Embryonic facial prominence (tissue), 1 donor: ENCODE data around the gene UBTD2.

ENCODE experiments used
- DNase-seq: peaks from one replicate; pipeline ENCODE4 v3.0.0-alpha.2; 2016; ENCODE audit errors: extremely low spot score

The UBTD2 gene

GRCh38 chr5:172194985-172195774 lies 88.4 kb downstream of the UBTD2 start:
- DNase-seq: no peak

GRCh38 chr5:172193872-172194271 lies 89.7 kb downstream of the UBTD2 start, which contains the start of gene EFCAB9:
Gene EFCAB9 (plus strand): TSS chr5:172194172. CDS start chr5:172194173, 1 bp downstream.
- no peak for DNase-seq

GRCh38 chr5:172189693-172190296 lies 93.8 kb downstream of the UBTD2 start:
- DNase-seq: no peak

GRCh38 chr5:172188893-172189692 lies 94.5 kb downstream of the UBTD2 start:
- no peak for DNase-seq

- peak; percentile 58 for DNase-seq
Measured at GRCh38 chr5:172188033-172188892, 95.3 kb downstream of the UBTD2 start, which contains the start of gene STK10. Gene STK10 (minus strand): TSS chr5:172188224. CDS start chr5:172188042, 182 bp downstream.

- no peak for DNase-seq
Measured at GRCh38 chr5:172187118-172188032, 96.2 kb downstream of the UBTD2 start.

GRCh38 chr5:172186114-172186695 lies 97.4 kb downstream of the UBTD2 start:
- no peak for DNase-seq

GRCh38 chr5:172185096-172185461 lies 98.5 kb downstream of the UBTD2 start:
- DNase-seq: no peak

- no peak for DNase-seq
Measured at GRCh38 chr5:172183881-172184280, 99.7 kb downstream of the UBTD2 start.

- no peak for DNase-seq
Measured at GRCh38 chr5:172182291-172182690, 101.3 kb downstream of the UBTD2 start.

- DNase-seq: no peak
Measured at GRCh38 chr5:172180936-172181335, 102.6 kb downstream of the UBTD2 start.

- DNase-seq: no peak
Measured at GRCh38 chr5:172178991-172179989, 104.3 kb downstream of the UBTD2 start.

GRCh38 chr5:172178301-172178987 lies 105.1 kb downstream of the UBTD2 start:
- DNase-seq: no peak

GRCh38 chr5:172177176-172177575 lies 106.4 kb downstream of the UBTD2 start:
- no peak for DNase-seq

GRCh38 chr5:172175263-172175719 lies 108.3 kb downstream of the UBTD2 start:
- DNase-seq: no peak

GRCh38 chr5:172173564-172174153 lies 109.9 kb downstream of the UBTD2 start:
- DNase-seq: no peak

- no peak for DNase-seq
Measured at GRCh38 chr5:172172912-172173563, 110.5 kb downstream of the UBTD2 start.
